ENCODE data around the gene ZBTB17. TPM values are rescaled to one million over a fixed set of nuclear protein-coding genes. Genes with fewer than 3 reads are reported as not detected.
A peak's percentile ranks its signal among the peaks of the same experiment; 100 is the strongest.

ZBTB17 gene
- total RNA-seq, 2 experiments from 2014 or later: 44.1 to 45.7 TPM

DNA sequence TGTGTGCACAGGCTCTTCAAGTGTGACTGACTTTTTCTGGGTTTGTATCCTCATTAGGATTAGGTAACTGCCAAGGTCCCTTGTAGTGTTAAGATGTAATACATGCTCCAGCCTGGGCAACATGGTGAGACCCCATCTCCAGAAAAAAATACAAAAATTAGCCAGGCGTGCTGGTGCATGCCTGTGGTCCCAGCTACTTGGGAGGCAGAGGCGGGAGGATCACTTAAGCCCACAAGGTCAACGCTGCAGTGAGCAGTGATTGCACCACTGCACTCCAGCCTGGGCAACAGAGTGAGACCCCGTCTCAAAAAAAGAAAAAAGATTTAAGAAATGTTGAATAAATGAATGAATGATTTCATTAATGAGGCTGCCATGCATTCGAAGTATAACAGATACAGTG lies 15.1 kb downstream of the ZBTB17 start:
- H3K9me3 Mint-ChIP-seq: no peaks in the 10 kb centered on the region
- ATAC-seq (no peak), DNase-seq (no peak)
- intact Hi-C loops (cut with micrococcal nuclease): no loop called here
- ChIA-PET CTCF (interaction anchor here (0.8 to 3.6 kb wide), 8 partner anchors 8 to 169 kb away, joined by 3 to 19 read pairs (median 4); no protein-coding TSS in a partner anchor), POLR2A (interaction anchor here (0.8 to 4.2 kb wide), 2 partner anchors 10 to 14 kb away, joined by 3 to 27 read pairs; no protein-coding TSS in a partner anchor)
- H3K4me3 Mint-ChIP-seq: no peak overlapping the region
- H3K27me3 Mint-ChIP-seq: no peaks in the 10 kb centered on the region
- H3K36me3 Mint-ChIP-seq (ENCODE audit: low read depth): peaks cover 27% of the 10 kb centered on the region
- peaks cover 95% of the 10 kb centered on the region for H3K4me1 Mint-ChIP-seq (ENCODE audit: low read depth)
- peak overlapping the region; percentile 56 for H3K27ac Mint-ChIP-seq
- TF ChIP-seq, protein P1, sequence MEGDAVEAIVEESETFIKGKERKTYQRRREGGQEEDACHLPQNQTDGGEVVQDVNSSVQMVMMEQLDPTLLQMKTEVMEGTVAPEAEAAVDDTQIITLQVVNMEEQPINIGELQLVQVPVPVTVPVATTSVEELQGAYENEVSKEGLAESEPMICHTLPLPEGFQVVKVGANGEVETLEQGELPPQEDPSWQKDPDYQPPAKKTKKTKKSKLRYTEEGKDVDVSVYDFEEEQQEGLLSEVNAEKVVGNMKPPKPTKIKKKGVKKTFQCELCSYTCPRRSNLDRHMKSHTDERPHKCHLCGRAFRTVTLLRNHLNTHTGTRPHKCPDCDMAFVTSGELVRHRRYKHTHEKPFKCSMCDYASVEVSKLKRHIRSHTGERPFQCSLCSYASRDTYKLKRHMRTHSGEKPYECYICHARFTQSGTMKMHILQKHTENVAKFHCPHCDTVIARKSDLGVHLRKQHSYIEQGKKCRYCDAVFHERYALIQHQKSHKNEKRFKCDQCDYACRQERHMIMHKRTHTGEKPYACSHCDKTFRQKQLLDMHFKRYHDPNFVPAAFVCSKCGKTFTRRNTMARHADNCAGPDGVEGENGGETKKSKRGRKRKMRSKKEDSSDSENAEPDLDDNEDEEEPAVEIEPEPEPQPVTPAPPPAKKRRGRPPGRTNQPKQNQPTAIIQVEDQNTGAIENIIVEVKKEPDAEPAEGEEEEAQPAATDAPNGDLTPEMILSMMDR (IDR thresholded peaks at IDR 0.05): no peak

DNA sequence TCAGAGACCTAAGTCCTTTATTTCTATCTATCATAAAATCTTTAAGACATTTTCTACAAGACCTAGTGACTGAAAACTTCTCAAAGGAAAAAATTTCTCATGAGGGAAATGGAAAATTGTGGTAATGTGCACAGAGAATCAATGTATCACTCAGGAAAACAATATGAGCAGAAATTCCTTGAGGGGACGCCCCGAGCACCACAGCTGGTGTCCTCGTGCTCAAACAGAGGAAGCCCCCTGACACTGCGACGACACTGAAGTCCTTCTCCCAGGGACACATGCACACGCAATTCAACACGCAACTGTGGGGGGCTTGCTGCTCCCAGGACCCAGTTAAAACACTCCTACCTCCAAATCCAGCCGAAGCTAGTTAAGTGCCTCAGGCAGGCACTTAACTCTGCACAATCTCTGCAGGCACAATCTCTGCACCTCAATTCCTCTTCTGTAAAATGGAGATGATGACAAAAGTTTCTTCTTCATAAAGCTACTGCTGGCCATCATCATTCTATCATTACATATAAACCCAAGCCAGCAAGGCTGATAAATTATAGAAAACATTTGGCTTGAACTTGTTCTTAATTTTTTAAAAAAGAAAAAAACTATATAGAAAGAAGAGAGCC lies 16.0 kb downstream of the ZBTB17 start:
- peaks cover 95% of the 10 kb centered on the region for H3K4me1 Mint-ChIP-seq (ENCODE audit: low read depth)
- peak overlapping the region; percentile 92 for H3K27ac Mint-ChIP-seq
- TF ChIP-seq, protein P1 (IDR thresholded peaks at IDR 0.05): no peak
- CTCF ChIA-PET: interaction anchor here (0.9 to 3.6 kb wide), 7 partner anchors 9 to 168 kb away, joined by 3 to 19 read pairs (median 4); no protein-coding TSS in a partner anchor
- intact Hi-C loops (cut with micrococcal nuclease): no loop called here
- POLR2A ChIA-PET: interaction anchor here (0.7 to 4.2 kb wide), 7 partner anchors 9 to 126 kb away, joined by 3 to 27 read pairs (median 4); partner anchors contain the start of gene ZBTB17
- peak; percentile 33 for ATAC-seq
- H3K4me3 Mint-ChIP-seq: peak overlapping the region; percentile 17
- H3K27me3 Mint-ChIP-seq: no peaks in the 10 kb centered on the region
- peaks cover 29% of the 10 kb centered on the region for H3K36me3 Mint-ChIP-seq (ENCODE audit: low read depth)
- peaks cover 2% of the 10 kb centered on the region for H3K9me3 Mint-ChIP-seq
- peak; percentile 73 for DNase-seq

DNA sequence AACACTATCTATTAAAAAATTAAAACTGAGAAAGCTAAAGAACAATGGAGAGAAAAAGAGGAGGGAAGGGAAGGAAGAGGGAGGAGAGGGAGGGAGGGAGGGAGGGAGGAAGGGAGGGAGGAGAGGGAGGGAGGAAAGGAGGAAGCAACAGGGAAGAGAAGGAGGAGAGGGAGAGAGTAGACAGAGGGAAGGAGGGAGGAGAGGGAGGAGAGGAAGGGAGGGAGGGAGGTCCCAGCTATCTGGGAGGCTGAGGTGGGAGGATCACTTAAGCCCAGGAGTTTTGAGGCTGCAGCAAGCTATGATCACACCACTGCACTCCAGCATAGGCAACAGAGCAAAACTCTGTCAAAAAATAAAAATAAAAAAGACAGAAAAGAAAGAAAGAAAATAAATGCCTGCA lies 16.5 kb downstream of the ZBTB17 start:
- intact Hi-C loops (cut with micrococcal nuclease): no loop called here
- POLR2A ChIA-PET: interaction anchor here (0.9 to 4.2 kb wide), 7 partner anchors 8 to 125 kb away, joined by 3 to 27 read pairs (median 4); partner anchors contain the start of gene ZBTB17
- CTCF ChIA-PET: interaction anchor here (0.9 to 3.6 kb wide), 8 partner anchors 8 to 167 kb away, joined by 3 to 19 read pairs (median 4); partner anchors contain the start of gene ZBTB17
- ATAC-seq (no peak), DNase-seq (no peak)
- no peaks in the 10 kb centered on the region for H3K27me3 Mint-ChIP-seq
- H3K36me3 Mint-ChIP-seq (ENCODE audit: low read depth): peaks cover 28% of the 10 kb centered on the region
- TF ChIP-seq, protein P1 (IDR thresholded peaks at IDR 0.05): no peak
- H3K4me1 Mint-ChIP-seq (ENCODE audit: low read depth): peaks cover 93% of the 10 kb centered on the region
- H3K9me3 Mint-ChIP-seq: peaks cover 2% of the 10 kb centered on the region
- H3K27ac Mint-ChIP-seq: peak overlapping the region; percentile 92
- peak overlapping the region; percentile 17 for H3K4me3 Mint-ChIP-seq

DNA sequence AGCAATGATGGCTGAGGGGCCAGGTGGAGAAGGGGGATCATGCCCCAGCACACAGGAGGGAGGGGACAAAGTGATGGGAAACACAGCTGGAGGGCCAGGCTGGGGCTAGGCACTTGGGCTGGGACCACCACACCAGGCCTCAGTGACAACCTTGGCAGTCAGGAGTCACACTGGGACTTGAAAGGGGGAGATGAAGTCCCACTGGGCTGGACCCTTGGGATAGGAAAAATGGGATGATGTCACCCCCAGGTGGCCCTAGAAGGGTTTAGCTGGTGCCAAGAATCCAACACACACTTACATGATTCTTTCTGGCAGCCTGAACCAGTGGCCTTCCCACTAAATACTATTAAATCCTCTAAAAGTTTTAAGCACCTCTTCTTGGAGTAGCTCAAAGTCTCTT lies 17.1 kb downstream of the ZBTB17 start:
- H3K27me3 Mint-ChIP-seq: no peaks in the 10 kb centered on the region
- no peak for ATAC-seq
- H3K9me3 Mint-ChIP-seq: peaks cover 2% of the 10 kb centered on the region
- H3K27ac Mint-ChIP-seq: peak overlapping the region; percentile 92
- no peak for DNase-seq
- intact Hi-C loops (cut with micrococcal nuclease): no loop called here
- peaks cover 30% of the 10 kb centered on the region for H3K36me3 Mint-ChIP-seq (ENCODE audit: low read depth)
- CTCF ChIA-PET: interaction anchor here (0.9 to 3.6 kb wide), 6 partner anchors 8 to 143 kb away, joined by 3 to 19 read pairs (median 4); partner anchors contain the start of gene ZBTB17
- H3K4me1 Mint-ChIP-seq (ENCODE audit: low read depth): peaks cover 93% of the 10 kb centered on the region
- POLR2A ChIA-PET: interaction anchor here (0.9 to 4.2 kb wide), 8 partner anchors 8 to 124 kb away, joined by 3 to 27 read pairs (median 4); partner anchors contain the start of gene ZBTB17
- TF ChIP-seq, protein P1 (IDR thresholded peaks at IDR 0.05): no peak
- no peak overlapping the region for H3K4me3 Mint-ChIP-seq

DNA sequence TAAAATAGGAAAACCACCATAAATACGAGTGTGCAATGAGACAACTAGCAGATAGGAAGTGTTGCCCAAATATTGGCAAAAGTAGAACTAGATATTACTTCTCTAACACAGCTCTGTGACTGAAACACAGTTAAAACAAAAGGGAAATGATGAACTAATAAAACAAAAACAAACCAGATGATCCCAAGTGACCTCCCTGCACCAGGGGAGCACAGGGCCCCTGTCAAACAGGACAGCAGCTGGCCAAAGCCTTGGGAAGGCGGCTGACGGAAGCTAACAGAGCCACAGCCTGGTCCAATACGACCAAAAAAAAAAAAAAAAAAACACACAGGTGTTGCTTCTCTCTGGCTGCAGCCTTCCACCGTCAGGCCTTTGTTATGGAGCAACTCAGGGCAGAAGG lies 17.8 kb downstream of the ZBTB17 start:
- ATAC-seq (no peak), DNase-seq (no peak)
- intact Hi-C loops (cut with micrococcal nuclease): no loop called here
- TF ChIP-seq, protein P1 (IDR thresholded peaks at IDR 0.05): no peak
- peak overlapping the region; percentile 92 for H3K27ac Mint-ChIP-seq
- H3K4me3 Mint-ChIP-seq: no peak overlapping the region
- POLR2A ChIA-PET: interaction anchor here (0.6 to 3.2 kb wide), 6 partner anchors 11 to 110 kb away, joined by 3 to 15 read pairs (median 3); partner anchors contain the start of gene ZBTB17
- peaks cover 2% of the 10 kb centered on the region for H3K9me3 Mint-ChIP-seq
- no peaks in the 10 kb centered on the region for H3K27me3 Mint-ChIP-seq
- peaks cover 92% of the 10 kb centered on the region for H3K4me1 Mint-ChIP-seq (ENCODE audit: low read depth)
- CTCF ChIA-PET: interaction anchor here (0.9 to 3.6 kb wide), 3 partner anchors 8 to 142 kb away, joined by 3 to 19 read pairs (median 4); partner anchors contain the start of gene ZBTB17
- peaks cover 30% of the 10 kb centered on the region for H3K36me3 Mint-ChIP-seq (ENCODE audit: low read depth)
